AG09309 (cell line): ENCODE data around the gene ROPN1L.

Experiments used
- DNase-seq: peaks from one replicate; pipeline ENCODE4 v3.0.0-alpha.2; 2010; ENCODE audit warnings: low read depth
- H3K4me3 ChIP-seq: 2 replicates; pipeline ENCODE4 v1.5.1; 2011; ENCODE audit warnings: mild to moderate bottlenecking, low read depth, low read length, moderate library complexity; ENCODE audit not compliant: control insufficient read depth
- TF ChIP-seq, protein P1 (sequence below): IDR thresholded peaks from 2 replicates; pipeline ENCODE4 v1.5.1; 2011; ENCODE audit warnings: mild to moderate bottlenecking, low read depth, low read length, inconsistent platforms; ENCODE audit not compliant: insufficient read depth, control insufficient read depth; ENCODE audit errors: missing control alignments

ROPN1L gene

GRCh38 chr5:10461041-10461440, 19.4 kb downstream of the ROPN1L start:
- no peak overlapping the region for H3K4me3 ChIP-seq
- DNase-seq: no peak
- TF ChIP-seq, protein P1, sequence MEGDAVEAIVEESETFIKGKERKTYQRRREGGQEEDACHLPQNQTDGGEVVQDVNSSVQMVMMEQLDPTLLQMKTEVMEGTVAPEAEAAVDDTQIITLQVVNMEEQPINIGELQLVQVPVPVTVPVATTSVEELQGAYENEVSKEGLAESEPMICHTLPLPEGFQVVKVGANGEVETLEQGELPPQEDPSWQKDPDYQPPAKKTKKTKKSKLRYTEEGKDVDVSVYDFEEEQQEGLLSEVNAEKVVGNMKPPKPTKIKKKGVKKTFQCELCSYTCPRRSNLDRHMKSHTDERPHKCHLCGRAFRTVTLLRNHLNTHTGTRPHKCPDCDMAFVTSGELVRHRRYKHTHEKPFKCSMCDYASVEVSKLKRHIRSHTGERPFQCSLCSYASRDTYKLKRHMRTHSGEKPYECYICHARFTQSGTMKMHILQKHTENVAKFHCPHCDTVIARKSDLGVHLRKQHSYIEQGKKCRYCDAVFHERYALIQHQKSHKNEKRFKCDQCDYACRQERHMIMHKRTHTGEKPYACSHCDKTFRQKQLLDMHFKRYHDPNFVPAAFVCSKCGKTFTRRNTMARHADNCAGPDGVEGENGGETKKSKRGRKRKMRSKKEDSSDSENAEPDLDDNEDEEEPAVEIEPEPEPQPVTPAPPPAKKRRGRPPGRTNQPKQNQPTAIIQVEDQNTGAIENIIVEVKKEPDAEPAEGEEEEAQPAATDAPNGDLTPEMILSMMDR: no peak

GRCh38 chr5:10461904-10462555, 20.4 kb downstream of the ROPN1L start:
- H3K4me3 ChIP-seq: no peak overlapping the region
- TF ChIP-seq, protein P1: no peak
- DNase-seq: no peak

GRCh38 chr5:10463566-10463965, 21.9 kb downstream of the ROPN1L start:
- TF ChIP-seq, protein P1: no peak
- no peak for DNase-seq
- no peak overlapping the region for H3K4me3 ChIP-seq

DNA sequence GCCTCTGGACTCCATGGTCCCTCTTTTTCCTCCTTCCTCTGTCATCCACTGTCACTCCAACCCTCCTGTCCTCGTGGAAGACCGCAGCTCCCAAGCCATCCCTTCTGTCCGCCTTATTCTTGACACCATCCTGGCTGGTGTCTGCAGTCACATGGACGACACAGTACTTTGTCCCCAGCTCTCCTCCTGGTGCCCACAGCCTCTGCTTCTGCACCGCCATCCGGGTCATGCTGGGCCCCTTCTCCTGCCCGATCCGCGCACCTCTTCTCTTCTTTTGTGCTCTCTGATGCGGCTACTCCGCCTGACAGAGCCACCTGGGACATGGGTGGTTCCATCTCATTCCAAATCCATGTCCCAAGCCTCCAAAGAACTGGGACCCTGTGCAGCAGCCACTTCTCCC, 22.5 kb downstream of the ROPN1L start:
- no peak overlapping the region for H3K4me3 ChIP-seq
- DNase-seq: no peak
- TF ChIP-seq, protein P1: no peak

GRCh38 chr5:10465726-10466125, 24.0 kb downstream of the ROPN1L start:
- DNase-seq: no peak
- TF ChIP-seq, protein P1: no peak
- H3K4me3 ChIP-seq: no peak overlapping the region

- no peak for DNase-seq
- no peak overlapping the region for H3K4me3 ChIP-seq
These were observed 24.9 kb downstream of the ROPN1L start for GRCh38 chr5:10466446-10467073.

More at GRCh38 chr5:10466446-10467073, 24.9 kb downstream of the ROPN1L start:
- TF ChIP-seq, protein P1: no peak
